Prostate gland (tissue), 2 donors: ENCODE results near the gene CXorf66.

ENCODE experiments used
- POLR2A ChIP-seq: fragments of 450-650 bp; IDR thresholded peaks from one replicate; pipeline ENCODE4 v1.6.1; 2016; ENCODE audit warnings: antibody characterized with exemption, mild to moderate bottlenecking
- TF ChIP-seq, protein P1 (sequence below), 4 experiments: fragments of 200-600 bp in 2 of 4; fragments of 450-650 bp in 2 of 4; sonication (generic) in 2 of 4; IDR thresholded peaks; 1 replicate in 3 of 4; 2 replicates in 1 of 4; pipeline ENCODE4 v1.5.1; 2016 to 2019; ENCODE audit warnings: antibody characterized with exemption in 4 of 4, mild to moderate bottlenecking in 2 of 4, moderate library complexity in 2 of 4

DNA sequence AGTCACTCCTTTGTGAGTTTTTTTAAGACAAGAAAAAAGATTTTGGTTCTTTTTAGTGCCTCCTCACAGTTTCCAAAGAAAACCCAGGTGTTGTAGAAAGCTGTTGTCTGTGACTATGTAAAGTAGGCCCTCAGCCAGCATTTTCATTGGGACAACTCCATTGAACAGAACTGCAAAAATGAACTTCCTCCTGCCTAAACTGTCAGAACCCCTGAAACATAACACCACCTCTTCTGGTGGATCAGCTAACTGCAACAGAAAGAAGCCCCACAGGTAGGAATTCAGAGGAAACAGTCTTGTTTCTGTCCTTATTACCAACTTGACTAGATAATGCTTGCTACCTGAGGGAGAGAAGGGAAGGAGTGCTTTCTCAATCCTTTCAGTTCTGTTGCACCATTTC, 29.1 kb downstream of the CXorf66 start:
- TF ChIP-seq, protein P1, sequence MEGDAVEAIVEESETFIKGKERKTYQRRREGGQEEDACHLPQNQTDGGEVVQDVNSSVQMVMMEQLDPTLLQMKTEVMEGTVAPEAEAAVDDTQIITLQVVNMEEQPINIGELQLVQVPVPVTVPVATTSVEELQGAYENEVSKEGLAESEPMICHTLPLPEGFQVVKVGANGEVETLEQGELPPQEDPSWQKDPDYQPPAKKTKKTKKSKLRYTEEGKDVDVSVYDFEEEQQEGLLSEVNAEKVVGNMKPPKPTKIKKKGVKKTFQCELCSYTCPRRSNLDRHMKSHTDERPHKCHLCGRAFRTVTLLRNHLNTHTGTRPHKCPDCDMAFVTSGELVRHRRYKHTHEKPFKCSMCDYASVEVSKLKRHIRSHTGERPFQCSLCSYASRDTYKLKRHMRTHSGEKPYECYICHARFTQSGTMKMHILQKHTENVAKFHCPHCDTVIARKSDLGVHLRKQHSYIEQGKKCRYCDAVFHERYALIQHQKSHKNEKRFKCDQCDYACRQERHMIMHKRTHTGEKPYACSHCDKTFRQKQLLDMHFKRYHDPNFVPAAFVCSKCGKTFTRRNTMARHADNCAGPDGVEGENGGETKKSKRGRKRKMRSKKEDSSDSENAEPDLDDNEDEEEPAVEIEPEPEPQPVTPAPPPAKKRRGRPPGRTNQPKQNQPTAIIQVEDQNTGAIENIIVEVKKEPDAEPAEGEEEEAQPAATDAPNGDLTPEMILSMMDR (IDR thresholded peaks at IDR 0.05): no peak
- TF ChIP-seq POLR2A: no peak
